GM18502 (cell line): Measurements from ENCODE around the gene ZNF354C.

Experiments
- ATAC-seq: cut with Tn5 transposase; IDR thresholded peaks from one replicate; pipeline ENCODE4 v1.9.1; 2021; ENCODE audit warnings: mild to moderate bottlenecking; ENCODE audit not compliant: unreplicated experiment, poor library complexity

The ZNF354C gene

GRCh38 chr5:179113143-179113530 is 53.0 kb downstream of the ZNF354C start:
- ATAC-seq: no peak

- no peak for ATAC-seq
Measured at GRCh38 chr5:179113945-179114641, 53.9 kb downstream of the ZNF354C start.

GRCh38 chr5:179114756-179115155 is 54.6 kb downstream of the ZNF354C start:
- no peak for ATAC-seq

- ATAC-seq: no peak
Measured at GRCh38 chr5:179115307-179115706, 55.1 kb downstream of the ZNF354C start.

GRCh38 chr5:179115845-179116524 is 55.8 kb downstream of the ZNF354C start:
- ATAC-seq: no peak

GRCh38 chr5:179118338-179118737 is 58.2 kb downstream of the ZNF354C start:
- no peak for ATAC-seq

GRCh38 chr5:179118756-179119414 is 58.7 kb downstream of the ZNF354C start:
- no peak for ATAC-seq

GRCh38 chr5:179119415-179120170 is 59.4 kb downstream of the ZNF354C start:
- ATAC-seq: no peak

- ATAC-seq: no peak
Measured at GRCh38 chr5:179120421-179120861, 60.3 kb downstream of the ZNF354C start.

- no peak for ATAC-seq
Measured at GRCh38 chr5:179120951-179121666, 60.9 kb downstream of the ZNF354C start.

GRCh38 chr5:179121667-179122111 is 61.5 kb downstream of the ZNF354C start:
- ATAC-seq: no peak

- no peak for ATAC-seq
Measured at GRCh38 chr5:179122411-179123108, 62.4 kb downstream of the ZNF354C start.

GRCh38 chr5:179123109-179123426 is 62.9 kb downstream of the ZNF354C start:
- ATAC-seq: no peak

- ATAC-seq: no peak
Measured at GRCh38 chr5:179123491-179124272, 63.5 kb downstream of the ZNF354C start.

- ATAC-seq: no peak
Measured at GRCh38 chr5:179124273-179124852, 64.2 kb downstream of the ZNF354C start.

- no peak for ATAC-seq
Measured at GRCh38 chr5:179124853-179125788, 64.9 kb downstream of the ZNF354C start.

GRCh38 chr5:179125789-179126505 is 65.8 kb downstream of the ZNF354C start:
- no peak for ATAC-seq
